Measurements from ENCODE around the gene FLT1.

The FLT1 gene

DNA sequence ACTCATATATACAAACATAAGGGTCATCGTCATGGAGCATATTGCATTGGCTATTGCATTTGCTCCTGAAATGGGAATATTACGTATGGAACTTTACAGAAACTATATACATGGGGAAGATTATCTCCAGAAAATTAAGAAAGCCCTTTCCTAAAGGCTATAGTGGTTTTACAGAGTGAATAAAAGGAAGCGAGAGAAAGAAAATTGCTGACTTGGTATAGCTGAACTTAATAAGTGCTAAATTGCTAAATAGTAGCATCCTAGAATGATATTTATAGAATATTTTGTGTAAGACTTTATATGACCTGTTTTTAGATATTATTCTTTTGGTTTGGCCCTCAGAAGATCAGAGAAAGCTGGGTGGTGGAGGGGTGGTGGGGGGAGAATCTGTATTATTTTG is 114.6 kb downstream of the FLT1 start:
- no peak for DNase-seq

DNA sequence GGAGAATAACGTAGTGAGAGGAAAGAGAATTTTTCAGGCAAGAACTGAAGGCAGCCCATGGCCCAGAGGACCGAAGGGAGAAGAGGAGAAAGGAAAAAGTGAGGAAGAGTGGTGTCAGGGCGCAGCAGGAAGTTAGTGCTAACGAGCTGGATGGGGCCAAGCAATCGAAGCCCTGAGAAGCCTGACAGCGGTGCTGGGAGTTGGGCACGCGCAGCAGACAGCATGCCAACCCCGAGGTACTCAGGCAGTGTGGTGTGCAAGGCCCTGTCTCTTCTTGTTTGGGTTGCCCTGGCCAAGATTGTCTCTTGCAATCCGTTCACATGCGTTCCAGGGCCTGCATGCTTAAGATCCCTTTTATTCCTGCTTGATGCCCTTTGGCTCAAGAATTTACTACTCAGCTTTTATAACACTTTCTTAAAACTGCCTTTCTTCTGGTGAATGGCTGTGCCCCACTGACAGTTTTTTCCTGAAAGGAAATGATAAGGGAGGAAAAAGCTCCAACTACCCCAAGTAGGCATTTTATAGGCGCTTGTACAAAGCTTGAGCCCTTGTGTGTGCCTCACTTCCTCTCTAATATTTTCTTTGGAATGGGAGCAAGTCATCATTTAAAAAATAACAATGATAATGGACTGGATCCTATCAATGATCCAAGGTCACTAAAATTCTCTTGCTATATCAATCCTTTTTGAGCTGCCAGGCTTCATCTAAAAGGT is 115.4 kb downstream of the FLT1 start:
- no peak for DNase-seq

DNA sequence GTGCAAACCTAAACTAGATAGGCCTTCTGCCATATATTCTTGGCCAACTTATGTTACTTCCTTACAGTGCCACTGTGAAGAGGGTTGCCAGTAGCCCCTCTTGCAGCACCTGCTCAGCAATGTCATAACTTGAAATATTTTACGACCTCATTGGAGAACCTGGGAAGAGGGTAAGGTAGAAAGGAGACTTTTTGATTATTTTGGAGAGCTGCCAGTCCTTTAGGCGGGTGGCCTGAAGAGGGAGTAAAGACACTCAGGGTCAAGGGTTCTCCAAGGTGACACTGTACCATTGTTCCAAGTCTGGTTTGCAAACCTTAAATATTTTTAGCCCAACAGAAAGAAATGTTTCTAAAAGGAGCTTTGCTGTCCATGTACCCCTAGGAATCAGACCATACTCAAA is 118.3 kb downstream of the FLT1 start:
- no peak for DNase-seq

DNA sequence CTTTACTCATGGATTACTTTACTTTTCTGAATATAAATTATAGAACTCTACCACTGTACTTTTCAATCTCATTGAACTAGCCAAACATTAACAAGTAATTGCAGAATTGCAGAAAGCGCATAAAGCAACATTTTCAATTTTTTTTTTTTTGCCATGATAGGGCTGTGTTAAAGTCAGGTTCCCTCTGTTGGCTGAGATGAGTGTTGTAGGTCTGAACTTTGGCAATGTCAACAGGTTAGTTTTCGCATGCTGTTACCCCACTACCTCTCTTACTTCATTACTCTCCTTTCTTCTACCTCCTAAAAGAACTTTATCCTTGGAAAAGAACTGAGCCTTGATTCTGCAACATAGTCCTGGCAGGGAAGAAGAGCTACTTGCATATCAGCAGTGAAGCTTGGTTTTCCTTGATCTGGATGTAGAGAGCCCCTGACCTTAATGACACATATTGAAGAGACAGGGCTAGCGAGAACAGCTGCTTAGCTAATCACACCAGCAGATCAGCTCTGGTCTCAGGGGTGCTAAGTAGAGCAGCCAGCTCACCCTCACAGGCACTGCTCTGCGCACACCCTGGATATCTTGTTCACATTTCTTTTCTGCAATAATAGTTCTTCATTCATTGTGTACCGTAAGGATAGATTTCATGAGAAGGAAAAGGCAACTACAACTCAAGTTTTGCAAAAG is 119.5 kb downstream of the FLT1 start:
- DNase-seq, result no peak

DNA sequence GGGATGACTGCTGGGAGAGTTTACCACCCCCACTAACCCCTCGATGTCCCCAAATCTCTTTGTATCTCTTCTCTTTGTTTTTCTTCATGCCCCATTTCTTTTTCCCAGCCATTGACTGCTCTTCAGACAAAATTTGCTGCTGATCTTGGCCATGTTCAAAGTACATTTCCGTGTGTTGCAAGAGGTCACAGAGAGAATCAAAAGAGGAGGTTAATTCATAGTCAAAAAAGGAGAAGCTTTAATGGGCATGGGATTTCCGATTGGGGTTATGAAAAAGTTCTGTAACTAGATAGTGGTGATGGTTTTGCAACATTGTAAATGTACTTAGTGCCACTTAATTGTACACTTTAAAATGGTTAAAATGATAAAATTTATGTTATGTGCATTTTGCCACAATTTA is 121.1 kb downstream of the FLT1 start:
- peak; percentile 98 for DNase-seq

DNA sequence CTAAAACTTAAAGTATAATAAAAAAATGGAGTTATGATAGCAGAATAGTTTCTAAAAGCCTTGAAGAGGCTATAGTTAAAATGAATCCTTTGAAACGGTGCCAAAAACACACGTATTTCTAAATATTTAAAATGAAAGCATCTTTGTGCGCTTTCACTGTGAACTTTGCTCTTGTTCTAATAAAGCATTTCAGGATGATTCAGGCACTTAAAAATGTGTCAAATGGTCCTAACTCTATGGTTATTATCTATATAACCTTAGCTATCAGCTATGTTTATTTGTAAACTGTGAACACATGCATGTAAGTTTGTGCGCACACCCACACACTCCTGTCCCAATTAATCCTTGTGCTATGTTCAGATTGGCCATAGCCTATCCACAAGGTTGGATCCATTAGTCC is 124.5 kb downstream of the FLT1 start:
- DNase-seq, result no peak

DNA sequence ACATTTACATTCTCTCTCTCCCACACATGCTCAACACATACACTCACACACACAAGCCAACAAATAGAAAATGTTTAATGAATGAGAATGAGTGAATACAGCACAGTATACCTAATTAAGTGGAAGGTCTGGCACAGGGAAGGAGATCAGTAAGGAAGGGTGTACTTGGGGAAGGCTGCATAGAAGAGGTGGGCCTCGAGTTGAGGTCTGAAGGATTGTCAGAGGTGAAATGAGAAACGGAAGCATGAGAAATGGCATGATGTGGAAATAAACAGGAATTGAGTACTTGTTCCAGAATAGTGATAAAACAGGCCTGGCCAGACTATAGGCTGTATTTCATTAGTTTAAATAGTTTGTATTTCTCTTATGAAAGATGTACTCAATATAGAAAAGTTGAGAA is 136.2 kb downstream of the FLT1 start:
- DNase-seq, result no peak

DNA sequence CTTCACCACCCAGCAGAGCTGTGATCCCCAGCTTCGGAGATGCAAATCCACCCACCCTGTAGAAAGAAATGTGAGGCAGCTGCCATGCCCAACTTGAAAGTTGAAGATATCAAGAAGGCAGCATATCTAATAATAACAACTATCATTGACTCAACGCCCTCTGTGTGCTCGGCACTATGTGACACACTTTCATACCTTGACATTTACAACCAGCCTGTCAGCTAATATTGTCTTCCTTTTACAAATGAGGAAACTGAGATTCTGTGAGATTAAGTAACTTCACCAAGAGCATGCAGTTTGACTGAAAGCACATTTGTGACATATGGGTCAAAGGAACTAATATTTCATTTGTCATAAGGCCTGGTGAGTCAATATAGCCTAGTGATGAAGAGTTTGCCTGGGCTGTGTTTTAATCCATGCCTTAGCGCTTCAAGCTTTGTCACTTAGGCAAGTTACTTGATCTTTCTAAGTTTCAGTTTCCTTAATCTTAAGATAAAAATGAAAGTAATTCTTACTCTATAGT is 137.0 kb downstream of the FLT1 start:
- peak; percentile 13 to 14 for DNase-seq

DNA sequence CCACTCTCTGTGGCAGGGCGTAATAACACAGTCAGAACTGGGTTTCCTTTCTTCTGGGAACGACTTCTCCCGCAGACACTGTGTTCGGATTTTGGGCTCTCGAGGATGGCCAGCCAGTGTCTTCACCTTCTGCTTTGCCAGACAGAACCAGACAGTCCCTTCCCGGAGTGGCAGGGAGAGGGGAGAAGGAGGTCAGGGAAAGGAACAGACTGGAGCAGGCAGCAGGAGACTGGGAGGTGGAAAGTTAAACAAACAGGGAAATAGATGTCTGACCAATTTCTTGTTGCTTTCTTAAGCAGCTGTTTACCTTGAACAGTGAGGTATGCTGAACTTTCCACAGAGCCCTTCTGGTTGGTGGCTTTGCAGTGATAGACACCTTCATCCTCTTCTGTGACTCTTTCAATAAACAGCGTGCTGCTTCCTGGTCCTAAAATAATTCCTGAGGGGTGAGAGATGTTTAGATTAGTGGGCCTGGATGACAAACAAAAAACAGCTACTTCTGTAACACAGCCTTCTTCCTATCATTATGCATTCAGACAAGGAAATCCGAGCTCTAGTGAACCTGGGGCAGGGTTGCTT is 137.6 kb downstream of the FLT1 start:
- DNase-seq, result no peak

DNA sequence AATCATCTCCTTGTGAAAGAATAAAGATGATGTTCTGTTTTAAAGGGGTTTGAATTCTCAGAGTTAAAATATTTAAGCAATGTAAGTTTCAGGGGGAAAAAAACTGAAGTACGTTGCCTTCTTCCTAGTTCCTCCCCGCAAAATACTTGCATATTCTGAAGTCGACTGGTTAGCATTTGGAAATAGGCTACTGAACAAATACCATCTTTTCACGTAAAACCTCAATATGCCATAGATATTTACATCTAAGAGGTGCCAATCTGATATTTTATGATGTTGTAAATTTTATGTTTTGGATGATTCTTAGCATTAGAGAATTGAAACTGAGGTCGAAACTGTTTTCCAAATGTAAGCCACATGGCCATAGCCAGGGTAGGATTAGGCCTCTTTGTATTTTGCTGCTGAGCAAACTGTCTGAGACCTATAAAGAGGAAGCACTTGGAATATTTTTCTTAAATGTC is 138.3 kb downstream of the FLT1 start:
- no peak for DNase-seq

DNA sequence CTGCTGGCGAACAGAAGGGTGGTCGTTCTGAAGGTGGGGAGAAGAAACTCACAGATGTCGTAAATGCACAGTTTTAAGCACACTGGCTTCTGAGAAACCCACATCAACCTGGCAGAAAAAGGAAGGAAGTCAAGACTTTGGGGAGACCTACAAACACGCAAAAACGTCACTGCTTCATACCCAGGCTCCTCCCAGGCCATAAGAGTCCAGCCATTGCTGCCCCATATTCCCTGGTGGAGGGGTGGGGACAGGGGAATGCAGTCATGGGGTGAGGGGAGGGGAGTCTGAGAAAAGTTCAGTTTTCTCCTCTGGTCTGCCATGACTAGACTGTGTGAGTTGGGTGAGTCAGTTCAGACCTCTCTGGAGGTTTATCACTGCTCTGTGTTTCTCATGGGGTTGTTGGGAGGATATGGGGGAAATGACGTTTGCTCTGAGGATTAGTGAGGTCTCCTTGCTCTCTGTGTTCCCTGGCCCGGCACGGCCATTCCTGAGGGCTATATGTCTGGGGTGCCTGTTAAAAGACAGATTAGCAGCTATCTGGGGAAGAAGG is 139.0 kb downstream of the FLT1 start:
- DNase-seq, result peak in 1 of 2 experiments; percentile 31

DNA sequence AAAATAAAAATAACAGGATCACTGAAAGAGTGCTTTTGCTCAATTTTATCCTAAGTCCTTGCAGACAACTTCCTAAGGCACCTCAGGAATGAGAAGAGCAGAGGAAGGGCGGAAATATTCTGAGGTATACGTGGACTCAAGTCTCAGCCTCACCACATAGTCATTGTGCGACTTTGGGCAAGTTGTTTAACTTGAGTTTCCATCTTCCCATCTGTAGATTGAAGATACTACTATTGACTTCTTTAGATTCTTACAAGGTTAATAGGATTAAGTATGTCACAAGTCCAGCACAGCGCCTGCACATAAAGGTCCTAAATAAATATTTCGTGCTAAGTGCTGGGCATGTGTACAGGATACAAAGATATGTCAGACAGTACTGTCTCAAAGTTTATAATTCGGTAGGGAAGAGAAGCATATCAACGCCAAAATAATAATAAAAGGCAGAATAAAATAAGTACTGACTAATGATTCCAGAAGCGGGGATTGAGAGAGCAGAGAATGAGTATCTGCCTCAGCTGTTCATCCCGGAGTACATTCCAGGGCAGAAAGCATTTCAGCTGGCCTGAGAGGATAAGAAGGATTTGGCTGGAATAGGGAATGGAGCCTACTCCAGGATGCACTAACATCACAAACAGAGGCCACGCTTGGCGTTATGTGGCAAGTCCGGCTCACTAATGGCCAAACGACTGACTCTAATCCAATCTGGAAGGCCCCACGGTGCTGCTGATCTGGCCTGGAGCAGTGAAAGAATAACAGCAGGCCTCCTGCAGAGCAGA is 139.7 kb downstream of the FLT1 start:
- DNase-seq, result no peak

DNA sequence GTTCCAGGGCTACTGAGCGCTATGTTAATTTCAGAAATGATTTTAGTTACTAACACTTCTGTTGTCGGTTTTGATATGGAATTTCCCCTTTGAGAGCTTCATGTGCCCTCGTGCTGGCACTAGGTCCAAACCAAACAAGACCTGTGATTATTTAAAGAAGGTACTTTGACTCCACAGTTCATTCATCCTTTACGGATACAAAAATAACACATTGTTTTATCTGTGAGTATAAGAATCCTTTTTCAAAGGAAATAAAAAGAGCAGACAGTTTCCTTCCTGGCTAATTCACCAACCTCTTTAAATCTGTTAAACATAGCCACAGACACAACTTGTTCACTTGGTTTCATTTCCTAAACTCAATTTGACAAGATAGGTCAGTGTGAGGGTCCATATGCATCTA is 141.2 kb downstream of the FLT1 start:
- DNase-seq, result no peak

DNA sequence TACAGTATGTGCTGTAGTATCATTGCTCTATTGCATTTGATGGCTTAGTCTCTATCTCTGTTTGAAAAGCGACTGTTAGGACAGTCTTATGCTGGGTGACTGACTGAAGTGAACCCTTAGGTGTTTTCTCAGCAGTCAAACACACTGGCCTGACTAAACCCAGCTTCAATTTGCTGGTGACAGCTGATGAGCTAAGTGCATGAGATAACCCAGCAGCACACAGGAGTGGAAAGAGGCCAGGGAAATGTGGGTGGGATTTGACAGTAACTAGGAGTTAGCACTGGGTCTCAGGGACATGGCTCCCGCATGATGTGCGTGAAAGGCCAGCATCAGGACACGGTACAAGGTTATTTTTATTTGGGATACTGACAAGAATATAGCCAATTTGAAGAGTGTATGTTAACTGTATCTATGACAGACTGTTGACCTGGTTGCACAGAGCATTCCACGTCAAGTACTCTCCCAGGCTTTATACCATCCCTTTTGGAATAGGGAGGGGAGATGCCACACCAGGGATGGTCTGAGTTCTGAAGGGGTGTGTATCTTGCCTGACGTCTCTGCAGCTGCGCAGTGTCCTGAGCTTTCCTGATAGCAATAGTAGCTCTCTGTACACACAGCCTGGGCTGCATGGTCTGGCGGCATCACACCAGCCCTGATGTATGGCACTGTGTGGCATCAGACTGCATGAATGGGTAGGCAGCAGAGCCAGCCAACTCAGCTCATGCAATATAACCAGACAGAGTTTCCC is 144.8 kb downstream of the FLT1 start:
- no peak for DNase-seq

DNA sequence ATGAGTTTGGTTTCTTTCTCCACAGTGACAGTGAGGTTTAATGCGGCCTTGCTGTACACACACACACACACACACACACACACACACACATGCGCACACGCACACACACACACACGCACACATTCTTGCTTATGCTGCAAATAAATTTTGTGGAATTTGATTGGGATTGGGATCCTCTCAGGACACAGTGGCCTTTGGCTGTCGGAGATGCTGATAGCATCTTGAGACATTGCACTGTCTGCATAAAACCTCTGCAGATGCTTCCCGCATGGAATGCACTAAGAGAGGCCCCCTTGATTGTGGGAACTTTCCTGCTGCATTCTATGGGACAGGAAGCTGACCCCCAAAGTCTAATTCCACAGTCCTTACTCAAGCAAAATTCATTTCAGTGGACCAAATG is 145.6 kb downstream of the FLT1 start:
- no peak for DNase-seq

DNA sequence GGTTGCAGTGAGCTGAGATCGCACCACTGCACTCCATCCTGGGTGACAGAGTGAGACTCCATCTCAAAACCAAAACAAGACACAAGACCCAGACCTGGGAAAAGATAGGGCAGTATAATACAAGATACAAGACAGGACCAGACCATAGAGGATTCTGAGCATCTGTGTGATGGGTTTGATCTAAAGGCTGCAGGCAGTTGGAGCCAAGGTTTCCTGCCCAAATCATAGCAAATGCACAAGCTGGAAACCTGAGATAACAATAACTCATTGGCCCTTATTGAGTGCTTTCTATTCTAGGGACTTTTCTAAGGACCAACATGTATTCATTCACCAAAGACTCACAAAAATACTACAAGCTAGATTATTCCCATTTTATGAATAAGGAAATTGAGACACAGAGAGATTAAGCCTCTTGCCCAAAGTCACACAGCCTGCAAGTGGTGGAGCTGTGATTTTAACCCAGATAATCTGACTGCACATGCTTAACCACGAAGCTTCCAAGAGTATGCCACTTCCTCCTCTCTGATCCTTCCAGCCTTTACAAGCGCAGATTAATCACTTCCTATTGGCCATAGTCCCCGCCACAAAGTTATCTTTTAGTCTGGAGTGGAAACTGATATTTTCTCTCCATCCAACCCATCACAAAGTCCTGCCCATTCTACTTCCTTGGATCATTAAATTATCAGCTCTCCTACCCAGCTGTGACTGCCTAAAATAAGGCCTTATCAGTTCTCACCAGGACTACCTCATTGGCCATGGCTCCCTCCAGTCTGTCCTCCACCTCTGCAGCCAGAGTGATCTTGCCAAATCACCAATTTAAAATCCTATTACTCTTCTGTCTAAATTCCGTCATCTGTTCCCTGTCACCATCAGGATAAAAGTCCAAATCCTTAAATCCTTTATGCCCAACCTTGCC is 147.2 kb downstream of the FLT1 start:
- peak in 1 of 2 experiments; percentile 18 for DNase-seq

DNA sequence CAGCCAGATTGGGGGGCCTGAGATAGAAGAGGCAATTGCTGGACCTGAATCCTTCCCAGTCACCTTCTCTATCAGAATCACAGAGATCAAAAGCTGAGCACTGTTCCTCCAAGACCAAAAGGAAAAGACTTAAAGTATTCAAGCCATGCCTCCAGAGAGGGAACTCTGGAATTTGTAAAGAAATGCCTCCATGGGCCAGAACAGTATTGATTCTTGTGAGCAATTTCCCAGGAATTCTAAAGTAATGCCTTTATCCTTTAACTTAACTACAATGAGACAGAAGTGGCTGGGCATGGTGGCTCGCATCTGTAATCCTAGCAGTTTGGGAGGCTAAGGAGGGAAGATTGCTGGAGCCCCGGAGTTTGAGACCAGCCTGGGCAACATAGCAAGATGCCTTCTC is 148.8 kb downstream of the FLT1 start:
- no peak for DNase-seq

DNA sequence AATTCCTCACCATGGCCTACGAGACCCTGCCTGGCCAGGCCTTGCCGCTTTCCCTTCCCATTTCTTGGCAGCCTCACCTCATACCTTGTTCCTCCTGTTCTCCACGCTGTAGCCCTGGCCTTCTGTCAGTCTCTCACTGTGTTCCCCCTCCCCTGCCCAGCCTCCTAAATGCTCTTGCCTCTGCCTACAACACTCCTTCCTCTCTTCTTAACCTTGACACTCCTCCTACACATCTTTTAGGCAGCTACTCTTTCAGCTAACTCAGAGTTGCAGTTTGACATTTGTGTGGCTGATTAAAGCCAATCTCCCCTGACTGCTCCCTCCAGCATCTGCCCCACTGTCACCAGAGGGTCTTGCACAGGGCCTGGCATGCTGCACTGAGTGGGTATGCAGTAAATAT is 150.8 kb downstream of the FLT1 start:
- DNase-seq, result no peak

DNA sequence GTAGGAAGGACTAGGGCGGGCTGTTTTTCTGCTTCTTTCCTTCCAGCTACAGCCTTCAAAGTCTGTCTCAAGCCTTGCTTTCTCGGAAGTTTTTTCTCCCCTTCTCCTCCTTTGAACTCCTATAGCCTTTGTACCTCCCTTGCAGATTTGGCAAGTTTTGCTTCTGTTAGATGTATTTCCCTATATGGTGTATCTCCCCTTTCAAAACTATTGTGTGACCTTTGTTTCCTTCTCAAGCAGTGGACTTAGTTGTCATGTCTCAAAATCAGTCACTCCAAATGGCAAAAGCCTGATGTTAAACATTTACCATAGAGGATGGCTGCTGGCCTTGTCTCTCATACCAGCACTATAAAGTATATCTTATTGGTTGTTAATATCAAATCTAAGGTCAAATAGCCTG is 152.7 kb downstream of the FLT1 start:
- no peak for DNase-seq

DNA sequence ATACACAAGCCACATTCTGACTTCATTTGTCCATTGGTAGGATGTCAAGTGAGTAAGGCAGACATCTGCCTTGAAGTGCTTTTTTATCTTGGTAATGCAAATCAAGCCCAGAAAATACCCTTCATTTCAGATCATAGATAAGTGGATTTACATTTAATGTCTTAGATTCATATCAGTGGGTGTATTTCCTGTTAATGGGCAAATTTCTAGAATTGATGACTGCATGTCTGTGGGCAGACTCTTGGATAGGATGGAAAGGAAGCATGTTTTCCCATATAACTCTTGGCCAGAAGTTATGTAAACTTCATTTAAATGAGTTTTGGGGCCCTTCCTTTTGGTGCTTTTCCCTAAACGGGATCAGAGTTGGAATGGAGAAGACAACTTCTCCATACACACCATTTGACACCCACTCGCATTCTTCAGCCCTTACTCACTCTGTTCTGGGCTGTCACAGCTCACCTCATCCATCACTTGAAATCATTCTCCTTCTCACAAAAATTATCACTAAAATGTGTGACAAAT is 154.6 kb downstream of the FLT1 start:
- DNase-seq, result no peak

DNA sequence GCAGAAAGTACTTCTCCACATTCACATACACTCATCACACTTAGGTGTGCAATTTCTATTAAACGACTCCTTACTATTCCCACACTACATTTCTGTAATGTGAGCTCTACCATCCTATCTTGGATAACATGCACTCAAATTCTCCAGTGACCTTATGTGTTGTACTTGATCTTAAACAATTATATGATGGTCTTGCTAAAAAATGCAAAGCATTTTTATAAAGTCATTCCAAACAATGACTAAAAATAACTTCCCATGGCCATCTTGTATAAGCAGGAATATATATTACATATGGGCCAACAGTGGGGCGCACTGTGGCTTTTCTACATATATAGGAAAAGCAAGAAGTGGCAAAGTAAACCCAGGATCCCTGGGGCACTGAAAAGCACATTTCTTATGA is 155.5 kb downstream of the FLT1 start:
- DNase-seq, result no peak

Measured in AML-193 (cell line).